ENCODE results near the gene TCEANC. TPM values are rescaled to one million over a fixed set of nuclear protein-coding genes. Genes with fewer than 3 reads are reported as not detected.

TCEANC gene
- total RNA-seq, 1 experiment from 2014 or later: 3.1 TPM

DNA sequence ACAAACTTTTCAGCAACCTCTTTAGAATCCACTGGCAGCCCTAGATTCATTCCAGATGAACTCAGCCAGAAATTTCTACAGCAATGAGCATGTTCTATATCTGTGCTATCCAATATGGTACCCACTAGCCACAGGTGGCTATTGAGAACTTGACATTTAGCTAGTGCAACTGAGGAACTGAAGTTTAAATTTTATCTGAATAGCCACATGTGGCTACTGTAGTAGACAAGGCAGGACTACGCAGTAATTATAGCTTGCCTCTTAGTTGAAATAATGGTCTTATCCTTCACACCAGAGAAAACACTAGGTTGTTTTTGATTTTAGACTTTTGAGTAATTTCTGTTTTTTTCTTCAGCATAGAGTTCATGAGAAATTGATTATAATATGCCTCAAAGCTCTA lies 2.6 kb upstream of the TCEANC start:
- intact Hi-C loops (cut with micrococcal nuclease; ENCODE audit: unreplicated experiment): loop anchor here (5.0 kb wide), 1 partner anchor 82 kb away; the partner anchor contains the start of genes OFD1 and TRAPPC2
- TF ChIP-seq, protein P1, sequence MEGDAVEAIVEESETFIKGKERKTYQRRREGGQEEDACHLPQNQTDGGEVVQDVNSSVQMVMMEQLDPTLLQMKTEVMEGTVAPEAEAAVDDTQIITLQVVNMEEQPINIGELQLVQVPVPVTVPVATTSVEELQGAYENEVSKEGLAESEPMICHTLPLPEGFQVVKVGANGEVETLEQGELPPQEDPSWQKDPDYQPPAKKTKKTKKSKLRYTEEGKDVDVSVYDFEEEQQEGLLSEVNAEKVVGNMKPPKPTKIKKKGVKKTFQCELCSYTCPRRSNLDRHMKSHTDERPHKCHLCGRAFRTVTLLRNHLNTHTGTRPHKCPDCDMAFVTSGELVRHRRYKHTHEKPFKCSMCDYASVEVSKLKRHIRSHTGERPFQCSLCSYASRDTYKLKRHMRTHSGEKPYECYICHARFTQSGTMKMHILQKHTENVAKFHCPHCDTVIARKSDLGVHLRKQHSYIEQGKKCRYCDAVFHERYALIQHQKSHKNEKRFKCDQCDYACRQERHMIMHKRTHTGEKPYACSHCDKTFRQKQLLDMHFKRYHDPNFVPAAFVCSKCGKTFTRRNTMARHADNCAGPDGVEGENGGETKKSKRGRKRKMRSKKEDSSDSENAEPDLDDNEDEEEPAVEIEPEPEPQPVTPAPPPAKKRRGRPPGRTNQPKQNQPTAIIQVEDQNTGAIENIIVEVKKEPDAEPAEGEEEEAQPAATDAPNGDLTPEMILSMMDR (conservative IDR thresholded peaks at IDR 0.05; ENCODE audit: low read depth, low read length): no peak
- TF ChIP-seq EZH2 (IDR thresholded peaks at IDR 0.05; ENCODE audit: borderline replicate concordance, low read depth, low read length, poor library complexity, severe bottlenecking): no peak
- H3K27ac ChIP-seq (ENCODE audit: low read depth, low read length, poor library complexity, severe bottlenecking): no peak overlapping the region
- no peaks in the 10 kb centered on the region for H3K36me3 ChIP-seq (ENCODE audit: insufficient read depth, low read length, poor library complexity, severe bottlenecking)
- no TSS peak for BruUV-seq (replicated peaks)
- H3K4me3 ChIP-seq (ENCODE audit: low read depth, low read length, poor library complexity, severe bottlenecking): no peak overlapping the region
- no peaks in the 10 kb centered on the region for H3K27me3 ChIP-seq (replicated peaks; ENCODE audit: insufficient read depth, low read depth, low read length, poor library complexity)
- POLR2A ChIA-PET (ENCODE audit: low non-redundant PET): no interaction called here
- no peaks in the 10 kb centered on the region for H3K9me3 ChIP-seq (ENCODE audit: low read depth, low read length, poor library complexity, severe bottlenecking)
- H3K4me1 ChIP-seq (ENCODE audit: insufficient read depth, low read length, poor library complexity, severe bottlenecking): peaks cover 4% of the 10 kb centered on the region
- no peak for DNase-seq (ENCODE audit: low spot score)
- CTCF ChIA-PET: no interaction called here

DNA sequence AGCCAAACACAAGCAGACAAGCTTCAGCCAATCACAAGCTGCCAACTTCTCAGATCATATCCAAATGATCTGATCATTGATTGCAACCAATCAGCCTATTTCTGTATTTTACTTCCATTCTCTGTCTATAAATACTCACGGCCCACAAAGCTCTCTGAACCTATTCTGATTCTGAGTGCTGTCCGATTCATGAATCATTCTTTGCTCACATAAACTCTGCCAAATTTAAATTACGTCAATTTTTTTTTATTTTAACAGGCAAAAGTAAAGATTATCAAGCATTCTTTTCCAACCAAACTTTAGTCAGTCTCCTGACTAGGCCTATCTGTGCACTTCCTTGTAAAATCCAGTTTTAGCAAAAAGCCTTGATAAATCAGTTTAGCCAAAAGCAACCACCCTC lies 1.8 kb upstream of the TCEANC start:
- ChIA-PET CTCF (no interaction called here), POLR2A (ENCODE audit: low non-redundant PET) (no interaction called here)
- intact Hi-C loops (cut with micrococcal nuclease; ENCODE audit: unreplicated experiment): loop anchor here (5.0 kb wide), 1 partner anchor 81 kb away; the partner anchor contains the start of genes OFD1 and TRAPPC2
- no peak overlapping the region for H3K27ac ChIP-seq (ENCODE audit: low read depth, low read length, poor library complexity, severe bottlenecking)
- H3K27me3 ChIP-seq (replicated peaks; ENCODE audit: insufficient read depth, low read depth, low read length, poor library complexity): no peaks in the 10 kb centered on the region
- BruUV-seq (replicated peaks): no TSS peak
- no peak for DNase-seq (ENCODE audit: low spot score)
- no peaks in the 10 kb centered on the region for H3K36me3 ChIP-seq (ENCODE audit: insufficient read depth, low read length, poor library complexity, severe bottlenecking)
- no peak for TF ChIP-seq EZH2 (IDR thresholded peaks at IDR 0.05; ENCODE audit: borderline replicate concordance, low read depth, low read length, poor library complexity, severe bottlenecking)
- TF ChIP-seq, protein P1 (conservative IDR thresholded peaks at IDR 0.05; ENCODE audit: low read depth, low read length): no peak
- no peaks in the 10 kb centered on the region for H3K9me3 ChIP-seq (ENCODE audit: low read depth, low read length, poor library complexity, severe bottlenecking)
- no peak overlapping the region for H3K4me3 ChIP-seq (ENCODE audit: low read depth, low read length, poor library complexity, severe bottlenecking)
- peaks cover 4% of the 10 kb centered on the region for H3K4me1 ChIP-seq (ENCODE audit: insufficient read depth, low read length, poor library complexity, severe bottlenecking)

DNA sequence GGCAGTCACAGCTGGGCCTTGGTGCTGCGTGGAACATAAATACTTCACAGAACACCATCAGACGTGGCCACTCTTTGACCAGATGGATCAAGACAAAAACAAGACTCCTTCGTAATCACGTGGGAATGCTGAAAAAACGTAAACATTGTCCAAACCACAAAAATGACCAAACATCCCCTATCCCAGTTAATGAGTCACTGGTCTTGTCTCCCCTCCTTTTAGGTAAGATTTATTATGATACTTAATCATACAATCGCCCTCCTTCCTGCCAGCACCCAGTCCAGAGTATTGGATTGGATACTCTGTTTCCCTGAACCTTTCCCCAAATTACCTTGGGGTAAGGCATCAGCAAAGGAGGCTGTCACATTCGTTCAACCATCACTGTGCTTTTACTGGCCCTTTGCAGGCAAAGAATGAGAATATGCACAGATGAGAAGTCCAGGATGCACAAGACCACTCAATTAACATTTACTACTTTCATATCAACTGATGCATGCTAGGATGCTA lies 601 bp upstream of the TCEANC start:
- H3K4me1 ChIP-seq (ENCODE audit: insufficient read depth, low read length, poor library complexity, severe bottlenecking): peaks cover 3% of the 10 kb centered on the region
- no peak overlapping the region for H3K27ac ChIP-seq (ENCODE audit: low read depth, low read length, poor library complexity, severe bottlenecking)
- intact Hi-C loops (cut with micrococcal nuclease; ENCODE audit: unreplicated experiment): loop anchor here (5.0 kb wide), 1 partner anchor 80 kb away; the partner anchor contains the start of genes OFD1 and TRAPPC2
- TF ChIP-seq, protein P1 (conservative IDR thresholded peaks at IDR 0.05; ENCODE audit: low read depth, low read length): no peak
- TF ChIP-seq EZH2 (IDR thresholded peaks at IDR 0.05; ENCODE audit: borderline replicate concordance, low read depth, low read length, poor library complexity, severe bottlenecking): no peak
- no peaks in the 10 kb centered on the region for H3K9me3 ChIP-seq (ENCODE audit: low read depth, low read length, poor library complexity, severe bottlenecking)
- H3K27me3 ChIP-seq (replicated peaks; ENCODE audit: insufficient read depth, low read depth, low read length, poor library complexity): no peaks in the 10 kb centered on the region
- TSS peak; percentile 84 for BruUV-seq (replicated peaks)
- peak overlapping the region; percentile 59 for H3K4me3 ChIP-seq (ENCODE audit: low read depth, low read length, poor library complexity, severe bottlenecking)
- peak; percentile 2 for DNase-seq (ENCODE audit: low spot score)
- H3K36me3 ChIP-seq (ENCODE audit: insufficient read depth, low read length, poor library complexity, severe bottlenecking): no peaks in the 10 kb centered on the region
- ChIA-PET POLR2A (ENCODE audit: low non-redundant PET) (no interaction called here), CTCF (interaction anchor here (0.7 kb wide), 1 partner anchor 82 kb away, joined by 4 read pairs; the partner anchor contains the start of genes OFD1 and TRAPPC2)
